Fibroblast of skin of right biceps (primary cell): ENCODE results near the gene IL6R.

Experiments
- DNase-seq: peaks from one replicate; pipeline ENCODE4 v3.0.0-alpha.2; 2013

The IL6R gene

DNA sequence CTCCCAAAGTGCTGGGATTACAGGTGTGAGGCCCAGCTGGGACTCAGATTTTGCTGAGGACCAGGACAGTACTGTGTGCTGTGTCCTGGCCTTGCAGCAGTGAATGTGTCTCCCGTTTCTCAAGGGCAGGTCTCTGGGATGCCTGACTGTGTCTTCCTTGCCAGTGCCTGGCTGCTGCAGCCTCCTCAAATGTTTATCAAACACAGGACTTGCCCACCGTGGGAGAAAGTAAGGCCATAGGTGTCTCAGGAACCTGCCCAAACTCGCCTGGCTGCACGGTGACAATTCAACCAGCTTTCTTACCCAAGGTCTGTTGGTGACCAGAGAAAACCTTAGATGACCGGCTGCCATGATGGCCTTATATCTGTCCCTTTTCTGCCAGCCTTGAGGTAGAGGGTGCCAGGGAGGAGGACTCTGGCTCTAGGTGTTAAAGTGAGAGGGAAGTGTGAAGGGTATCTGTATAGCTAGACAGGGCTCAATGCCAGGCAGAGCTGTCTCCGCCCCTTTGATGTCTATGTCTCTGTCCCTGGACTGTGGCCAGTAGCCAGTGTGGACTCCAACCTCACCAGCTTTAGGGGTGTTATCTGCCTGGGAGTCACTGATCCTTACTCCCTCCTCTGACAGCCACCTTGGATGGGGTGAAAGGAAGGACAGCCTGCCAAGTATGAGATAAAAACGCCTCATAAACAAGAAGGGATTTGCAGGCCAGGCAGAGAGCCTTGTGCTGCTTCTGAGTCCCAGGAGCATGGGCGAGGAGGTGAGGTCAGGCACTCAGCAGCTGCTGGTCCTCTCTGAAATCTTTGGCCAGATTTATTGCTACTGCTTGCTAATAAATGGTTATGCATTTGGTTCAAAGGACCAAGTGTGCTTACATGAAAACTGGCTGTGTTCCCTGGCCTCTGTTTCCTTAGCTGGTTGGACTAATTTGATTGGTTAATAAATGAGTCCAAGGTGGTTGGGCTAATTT is 22.3 kb downstream of the IL6R start:
- DNase-seq: no peak

- DNase-seq: no peak
These were observed 24.0 kb downstream of the IL6R start for GRCh38 chr1:154429118-154429517.

DNA sequence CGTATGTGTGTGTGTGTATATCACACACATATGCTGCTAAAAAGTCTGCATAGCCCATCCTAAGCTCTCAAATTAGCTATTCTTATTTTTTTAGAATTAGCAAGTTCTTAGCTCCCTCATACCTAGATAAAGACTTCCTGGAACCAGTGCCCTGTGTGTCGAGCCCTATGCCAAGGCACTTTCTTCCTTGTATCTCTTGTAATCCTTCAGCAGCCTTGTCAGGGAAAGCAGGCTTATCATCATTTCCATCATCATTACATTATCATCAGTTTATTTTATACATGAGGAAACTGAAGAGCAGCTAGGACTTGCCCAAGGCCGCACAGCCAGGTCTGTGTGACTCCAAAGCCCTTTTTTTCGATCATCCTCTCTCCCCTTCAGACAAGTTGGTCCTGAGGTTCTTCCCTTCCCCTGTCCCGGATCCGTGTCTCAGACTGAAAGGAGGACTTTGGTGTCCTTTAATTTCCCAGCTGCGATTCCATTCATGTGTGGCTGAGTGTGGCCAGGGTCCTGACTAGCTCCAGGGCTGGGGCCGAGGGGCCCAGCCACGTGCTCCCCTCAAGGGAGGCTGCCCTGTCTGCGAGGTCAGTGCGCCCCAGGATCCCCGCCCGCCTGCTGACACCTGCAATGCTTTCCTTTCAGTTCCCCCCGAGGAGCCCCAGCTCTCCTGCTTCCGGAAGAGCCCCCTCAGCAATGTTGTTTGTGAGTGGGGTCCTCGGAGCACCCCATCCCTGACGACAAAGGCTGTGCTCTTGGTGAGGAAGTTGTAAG is 24.9 kb downstream of the IL6R start:
- no peak for DNase-seq

GRCh38 chr1:154430903-154431302 is 25.8 kb downstream of the IL6R start:
- DNase-seq: peak; percentile 15

DNA sequence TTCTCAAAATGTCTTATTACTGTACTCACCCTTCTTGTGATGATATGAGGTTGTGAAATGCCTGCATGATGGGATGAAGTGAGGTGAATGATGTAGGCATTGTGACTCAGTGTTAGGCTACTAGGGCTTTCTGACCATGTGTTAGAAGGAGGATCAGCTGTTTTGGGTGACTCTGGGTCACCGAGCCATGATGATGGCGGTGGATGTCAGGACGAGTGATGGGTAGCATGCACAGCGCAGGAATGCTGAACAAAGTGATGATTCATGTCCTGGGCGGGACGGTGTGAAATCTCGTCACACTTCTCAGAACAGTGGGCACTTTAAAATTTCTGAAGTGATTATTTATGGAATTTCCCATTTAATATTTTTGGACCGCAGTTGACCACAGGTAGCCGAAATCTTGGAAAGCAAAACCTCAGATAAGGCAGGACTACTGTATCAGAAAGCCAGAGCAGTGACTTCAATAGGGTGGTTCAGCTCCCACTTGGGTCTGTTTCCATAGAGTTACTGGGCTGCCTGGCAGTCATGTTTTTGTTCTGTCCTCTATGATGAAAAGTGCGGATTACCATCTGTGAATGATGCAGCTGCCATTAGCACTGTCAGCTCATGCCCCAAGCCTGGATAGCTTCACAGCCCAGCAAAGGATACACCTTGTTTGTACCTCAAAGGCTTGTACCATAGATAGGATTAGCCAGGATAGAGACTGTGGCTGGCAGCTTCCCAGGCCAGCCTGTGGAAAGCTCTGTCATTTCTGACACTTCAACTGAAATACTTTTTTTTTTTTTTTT is 26.6 kb downstream of the IL6R start:
- peak; percentile 95 for DNase-seq

DNA sequence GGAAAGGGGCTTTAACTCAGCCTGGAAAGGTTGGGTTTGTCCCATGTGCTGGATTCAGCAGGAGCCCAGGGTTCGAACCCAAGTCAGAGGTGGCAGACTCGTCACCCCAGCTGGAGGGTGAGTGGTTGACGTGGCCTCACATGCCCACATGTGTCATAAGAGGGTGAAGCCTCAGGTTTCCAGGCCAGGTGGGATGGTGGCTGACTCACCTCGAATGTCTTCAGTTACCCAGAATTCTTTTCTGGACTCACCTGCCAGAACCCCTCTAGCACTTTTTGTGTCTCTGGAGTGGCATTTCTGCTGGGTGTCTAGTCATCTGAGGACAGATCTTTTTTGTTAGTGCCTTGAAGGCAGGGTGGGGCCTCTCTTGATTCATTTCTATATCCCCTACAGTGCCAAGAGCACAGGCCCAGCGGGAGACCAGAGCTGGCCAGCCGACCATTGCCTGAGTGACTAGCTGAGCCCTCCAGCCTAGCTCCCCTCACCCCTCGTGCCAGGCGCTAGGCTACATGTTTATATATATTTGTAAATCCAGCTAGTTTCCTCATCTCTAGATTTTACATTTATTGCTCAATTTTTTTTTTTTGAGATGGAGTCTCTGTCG is 28.1 kb downstream of the IL6R start:
- DNase-seq: no peak

- peak; percentile 60 for DNase-seq
These were observed 29.4 kb downstream of the IL6R start for GRCh38 chr1:154434346-154435085.

DNA sequence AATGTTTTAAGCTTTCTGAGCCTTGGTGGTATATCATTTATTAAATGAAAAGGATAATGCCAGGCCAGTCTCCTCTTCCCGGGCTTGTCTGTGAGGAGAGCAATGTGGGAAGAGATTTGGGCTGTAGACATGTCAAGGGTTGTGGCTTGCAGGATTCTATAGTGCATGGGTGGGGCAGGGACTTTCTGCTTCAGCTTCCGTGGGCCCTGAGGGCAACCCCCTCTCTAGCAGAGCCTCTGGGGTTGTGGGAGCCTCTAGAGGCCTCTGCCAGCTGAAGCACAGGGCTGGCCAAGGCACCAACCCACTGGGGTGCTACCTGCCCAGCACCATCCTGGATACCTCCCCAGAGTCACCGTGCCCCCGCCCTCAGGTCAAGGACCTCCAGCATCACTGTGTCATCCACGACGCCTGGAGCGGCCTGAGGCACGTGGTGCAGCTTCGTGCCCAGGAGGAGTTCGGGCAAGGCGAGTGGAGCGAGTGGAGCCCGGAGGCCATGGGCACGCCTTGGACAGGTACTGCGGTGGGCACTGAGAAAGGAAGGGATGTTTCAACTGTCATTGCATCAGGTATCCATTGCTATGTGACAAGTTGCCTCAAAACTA is 30.6 kb downstream of the IL6R start:
- DNase-seq: no peak

DNA sequence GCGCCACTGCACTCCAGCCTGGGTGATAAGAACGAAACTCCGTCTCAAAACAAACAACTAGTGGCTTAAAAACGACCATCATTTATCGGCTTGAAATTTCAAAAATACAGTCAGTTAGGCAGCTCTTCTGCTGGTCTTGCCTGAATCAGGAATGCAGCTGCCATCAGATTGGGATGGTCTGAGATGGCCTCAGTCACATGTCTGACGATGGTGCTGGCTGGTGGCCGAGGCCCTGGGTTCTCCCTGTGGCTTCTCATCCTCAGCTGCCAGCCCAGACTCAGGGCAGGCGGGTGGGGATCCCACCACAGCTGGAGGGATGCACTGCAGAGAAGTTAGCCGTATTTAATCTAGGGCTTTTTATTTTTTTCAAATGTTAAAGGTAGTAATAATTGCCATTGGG is 31.3 kb downstream of the IL6R start:
- no peak for DNase-seq

GRCh38 chr1:154440036-154440804 is 35.1 kb downstream of the IL6R start:
- no peak for DNase-seq

DNA sequence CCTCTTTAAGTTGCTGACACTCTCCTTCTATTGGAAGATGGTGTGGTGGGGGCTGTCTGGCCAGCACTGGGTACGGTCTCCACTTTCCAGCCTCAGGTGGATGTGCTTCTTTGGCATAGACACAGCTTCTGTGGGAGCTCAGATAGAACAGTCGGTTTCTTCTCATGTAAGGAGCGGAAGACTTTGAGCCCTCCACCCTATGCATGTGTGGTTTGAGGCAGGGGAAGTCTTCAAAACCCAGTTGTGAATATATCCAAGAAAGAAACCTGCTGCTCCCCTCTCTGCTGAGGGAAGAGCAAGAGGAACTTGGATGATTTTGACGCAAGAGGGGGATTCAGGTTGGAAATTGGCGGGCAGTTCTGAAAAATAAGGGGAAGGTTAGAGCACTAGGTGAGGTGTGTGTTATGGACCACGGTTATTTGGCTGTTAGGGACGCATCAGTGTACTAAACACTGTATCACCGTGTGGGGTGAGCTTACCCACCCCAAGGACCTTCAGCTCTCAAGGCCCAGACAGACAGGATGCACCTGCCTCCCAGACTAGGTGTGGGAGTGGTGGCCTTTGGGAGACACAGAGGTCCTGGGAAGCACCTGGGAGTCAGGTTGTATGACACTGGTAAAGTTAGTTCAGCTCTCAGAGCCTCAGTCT is 36.2 kb downstream of the IL6R start:
- DNase-seq: no peak

GRCh38 chr1:154442006-154442740 is 37.0 kb downstream of the IL6R start:
- DNase-seq: peak; percentile 60

GRCh38 chr1:154443274-154444013 is 38.3 kb downstream of the IL6R start:
- no peak for DNase-seq

DNA sequence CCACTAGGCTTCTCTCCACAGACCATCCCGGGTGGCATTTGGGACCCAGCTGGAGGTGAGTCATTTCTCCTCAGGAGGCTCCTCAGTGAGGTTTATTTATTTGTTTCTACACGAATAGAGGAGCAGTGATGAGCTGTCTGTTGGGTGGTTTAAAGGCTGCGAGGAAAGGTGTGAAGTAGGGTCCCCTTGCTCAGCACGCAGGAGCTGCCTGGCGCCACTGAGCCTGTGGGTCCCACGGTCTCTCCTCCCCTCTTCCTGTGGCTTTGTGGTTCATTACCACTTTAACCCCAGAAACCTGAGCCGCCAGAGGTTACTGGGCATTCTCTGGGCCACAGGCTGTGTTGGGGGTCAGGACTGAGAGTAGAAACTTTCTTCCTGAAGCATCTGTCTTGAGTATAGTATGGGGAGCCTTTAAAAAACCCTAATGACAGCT is 39.9 kb downstream of the IL6R start:
- DNase-seq: peak; percentile 80

DNA sequence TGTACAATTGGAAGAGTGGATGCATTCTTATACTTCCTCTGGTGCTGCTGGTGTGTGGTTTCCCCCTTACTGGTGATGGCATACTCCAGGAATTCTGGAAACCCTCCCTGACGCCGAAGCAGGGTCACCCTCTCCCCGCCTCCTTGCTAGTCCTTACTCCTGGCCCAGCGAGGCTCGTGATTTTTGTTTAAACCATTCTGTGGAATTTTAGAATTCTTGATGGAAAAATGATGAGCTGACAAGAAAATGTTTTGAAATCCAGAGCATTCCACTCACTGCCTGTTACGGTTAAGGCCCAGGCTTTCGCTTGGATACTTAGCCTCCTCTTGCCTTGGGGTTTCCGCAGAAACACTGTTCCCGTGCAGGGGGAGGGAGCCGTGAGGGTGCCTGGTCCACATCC is 41.1 kb downstream of the IL6R start:
- peak; percentile 92 for DNase-seq

DNA sequence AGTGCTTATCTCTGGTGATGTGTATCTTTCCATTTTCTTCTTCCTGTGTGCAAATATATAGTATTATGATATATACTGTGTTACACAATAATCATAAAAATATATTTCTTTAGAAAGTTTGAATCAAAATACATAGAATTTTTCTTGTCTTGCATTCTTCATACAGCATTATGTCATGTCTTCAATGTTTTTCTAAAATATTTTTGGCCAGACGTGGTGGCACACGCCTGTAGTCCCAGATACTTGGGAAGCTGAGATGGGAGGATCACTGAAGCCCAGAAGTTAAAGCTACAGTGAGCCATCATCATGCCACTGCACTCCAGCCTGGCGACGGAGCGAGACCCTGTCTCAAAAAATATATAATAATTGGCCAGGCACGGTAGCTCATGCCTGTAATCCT is 41.6 kb downstream of the IL6R start:
- no peak for DNase-seq

DNA sequence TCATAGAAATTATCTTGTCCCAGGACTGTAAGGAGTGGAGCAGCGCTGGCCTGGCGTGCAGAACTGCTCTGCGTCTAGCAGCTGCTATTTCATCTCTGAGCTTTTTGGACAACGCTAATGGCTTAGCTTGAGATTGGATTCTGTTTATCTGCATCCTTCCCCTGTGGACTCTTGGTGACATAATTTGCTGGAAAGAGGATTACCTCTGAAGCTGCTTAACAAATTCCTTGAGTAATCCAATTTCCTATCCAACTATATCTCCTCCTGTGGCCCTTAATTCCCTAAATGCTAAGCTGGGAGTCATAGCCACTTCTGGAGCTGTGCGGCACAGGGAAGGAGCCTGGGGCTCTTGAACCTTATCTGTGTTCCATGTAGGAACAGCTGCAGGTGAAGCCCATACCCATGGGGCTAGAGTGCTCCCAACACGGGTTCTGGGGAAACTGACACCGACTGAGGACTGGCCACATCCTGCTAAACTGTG is 43.2 kb downstream of the IL6R start:
- no peak for DNase-seq

DNA sequence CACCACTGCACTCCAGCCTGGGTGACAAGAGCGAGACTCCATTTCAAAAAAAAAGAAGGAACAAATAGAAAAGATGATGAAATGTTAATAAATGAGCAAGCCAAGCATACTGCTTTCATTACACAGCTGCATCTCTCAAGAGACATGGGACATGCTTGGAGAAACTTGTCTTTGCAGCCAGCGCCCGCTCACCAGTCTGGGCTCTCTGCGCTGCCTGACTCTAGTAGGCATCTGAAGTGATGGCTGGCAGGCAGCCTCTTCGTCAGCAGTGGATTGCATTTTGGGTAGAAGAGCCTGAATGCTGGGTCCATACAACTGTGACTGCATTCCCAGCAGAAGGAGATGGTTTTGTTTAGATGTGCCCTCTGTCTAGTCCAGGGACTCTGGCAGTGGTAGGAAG is 48.0 kb downstream of the IL6R start:
- no peak for DNase-seq
